Stimulated activated CD4-positive, alpha-beta T cell treated with anti-CD3 and anti-CD28 coated beads, TNF-alpha, amount 100 ng/mL, for 1 hour (primary cell): ENCODE measurements around the gene RETREG1.
"Not testable (repeated sequence)": the region's sequence is repeated elsewhere in the genome, so short reads cannot be mapped to it uniquely, and the experiment has no call there.

Source experiments
- DNase-seq, 3 donors: peaks; one replicate each; pipeline ENCODE4 v3.0.0-alpha.2; 2020; ENCODE audit warnings: low read depth in 3 of 3, low spot score in 1 of 3

Gene RETREG1

GRCh38 chr5:16457853-16458252 lies 158.9 kb downstream of the RETREG1 start:
- no peak for DNase-seq

- no peak for DNase-seq
Measured at GRCh38 chr5:16457451-16457850, 159.3 kb downstream of the RETREG1 start.

GRCh38 chr5:16456103-16456832 lies 160.5 kb downstream of the RETREG1 start:
- no peak for DNase-seq

- no peak for DNase-seq
Measured at GRCh38 chr5:16455668-16456067, 161.1 kb downstream of the RETREG1 start.

- no peak for DNase-seq
Measured at GRCh38 chr5:16454686-16455085, 162.1 kb downstream of the RETREG1 start.

GRCh38 chr5:16453609-16454008 lies 163.2 kb downstream of the RETREG1 start:
- DNase-seq = no peak

GRCh38 chr5:16450163-16450562 lies 166.6 kb downstream of the RETREG1 start:
- DNase-seq = no peak

GRCh38 chr5:16446993-16447392 lies 169.8 kb downstream of the RETREG1 start:
- DNase-seq = no peak

GRCh38 chr5:16437977-16438376 lies 178.8 kb downstream of the RETREG1 start:
- DNase-seq = no peak

- DNase-seq = not testable (repeated sequence)
Measured at GRCh38 chr5:16436065-16436682, 180.6 kb downstream of the RETREG1 start.

- DNase-seq = no peak
Measured at GRCh38 chr5:16431490-16431889, 185.3 kb downstream of the RETREG1 start.

- DNase-seq = no peak
Measured at GRCh38 chr5:16430349-16431089, 186.3 kb downstream of the RETREG1 start.

- no peak for DNase-seq
Measured at GRCh38 chr5:16428359-16428758, 188.4 kb downstream of the RETREG1 start.

GRCh38 chr5:16427587-16427986 lies 189.2 kb downstream of the RETREG1 start:
- DNase-seq = no peak
